ENCODE results near the gene CREB5.

GRCh38 chr7:28678431-28678965, 266.2 kb downstream of the CREB5 start:
- TF ChIP-seq GATA2 (IDR thresholded peaks at IDR 0.05; ENCODE audit: low read depth, low read length) (no peak), GATA3 (IDR thresholded peaks at IDR 0.05; ENCODE audit: low read depth, low read length) (no peak)

All from SH-SY5Y (cell line).